NCI-H2196 (cell line): ENCODE data around the gene AGPAT4.
A peak's percentile ranks its signal among the peaks of the same experiment; 100 is the strongest.
"Not testable (repeated sequence)": the region's sequence is repeated elsewhere in the genome, so short reads cannot be mapped to it uniquely, and the experiment has no call there.

Source experiments
- DNase-seq: peaks from one replicate; lab custom pipeline; 2025; ENCODE audit not compliant: unreplicated experiment; lab: John Stamatoyannopoulos, UW

Gene AGPAT4

GRCh38 chr6:161273752-161274487, at the start of gene AGPAT4:
AGPAT4 (minus strand) TSS chr6:161274061; CDS start chr6:161232213, 41,848 bp downstream.
- DNase-seq, result peak; percentile 42

GRCh38 chr6:161319231-161319630, 45.4 kb upstream of the AGPAT4 start:
- no peak for DNase-seq

GRCh38 chr6:161318456-161318855, 44.6 kb upstream of the AGPAT4 start:
- no peak for DNase-seq

- DNase-seq, result no peak
Observed at GRCh38 chr6:161316531-161316930, 42.7 kb upstream of the AGPAT4 start.

- not testable (repeated sequence) for DNase-seq
Observed at GRCh38 chr6:161315246-161315917, 41.5 kb upstream of the AGPAT4 start.

GRCh38 chr6:161314541-161315245, 40.8 kb upstream of the AGPAT4 start:
- not testable (repeated sequence) for DNase-seq

- DNase-seq, result no peak
Observed at GRCh38 chr6:161313940-161314509, 40.2 kb upstream of the AGPAT4 start.

GRCh38 chr6:161313475-161313874, 39.6 kb upstream of the AGPAT4 start:
- not testable (repeated sequence) for DNase-seq

- not testable (repeated sequence) for DNase-seq
Observed at GRCh38 chr6:161309774-161310173, 35.9 kb upstream of the AGPAT4 start.

GRCh38 chr6:161308075-161308655, 34.3 kb upstream of the AGPAT4 start:
- no peak for DNase-seq

GRCh38 chr6:161305860-161306259, 32.0 kb upstream of the AGPAT4 start:
- DNase-seq, result no peak

- no peak for DNase-seq
Observed at GRCh38 chr6:161303628-161304340, 29.9 kb upstream of the AGPAT4 start.

GRCh38 chr6:161302949-161303348, 29.1 kb upstream of the AGPAT4 start:
- no peak for DNase-seq

GRCh38 chr6:161301338-161301737, 27.5 kb upstream of the AGPAT4 start:
- no peak for DNase-seq

- no peak for DNase-seq
Observed at GRCh38 chr6:161300823-161301222, 27.0 kb upstream of the AGPAT4 start.

GRCh38 chr6:161299726-161300125, 25.9 kb upstream of the AGPAT4 start:
- DNase-seq, result no peak

- no peak for DNase-seq
Observed at GRCh38 chr6:161295784-161296183, 21.9 kb upstream of the AGPAT4 start.

GRCh38 chr6:161292650-161293281, 18.9 kb upstream of the AGPAT4 start:
- DNase-seq, result no peak

- no peak for DNase-seq
Observed at GRCh38 chr6:161292145-161292544, 18.3 kb upstream of the AGPAT4 start.

- no peak for DNase-seq
Observed at GRCh38 chr6:161290751-161291150, 16.9 kb upstream of the AGPAT4 start.
